Activated CD4-positive, alpha-beta T cell treated with anti-CD3 and anti-CD28 coated beads, Interleukin-2, Interleukin-4, amounts not matched to agents 100 ng/mL and 50 ng/mL, durations not matched to agents 16 hours and 8 hours (primary cell): ENCODE results near the gene EPB41L1.

Experiments used
- DNase-seq: peaks from one replicate; pipeline ENCODE4 v3.0.0-alpha.2; 2020; ENCODE audit warnings: low spot score

The EPB41L1 gene

GRCh38 chr20:36230019-36230418 is 75.5 kb downstream of the EPB41L1 start:
- no peak for DNase-seq

GRCh38 chr20:36231331-36231730 is 76.8 kb downstream of the EPB41L1 start:
- DNase-seq, result no peak

- no peak for DNase-seq
These were observed 80.3 kb downstream of the EPB41L1 start for GRCh38 chr20:36234771-36235320.

- DNase-seq, result peak; percentile 81
These were observed 81.6 kb downstream of the EPB41L1 start, which contains the start of gene AAR2 for GRCh38 chr20:36235892-36236785. Gene AAR2 (plus strand): TSS chr20:36236478. CDS start chr20:36239869, 3,391 bp downstream.

GRCh38 chr20:36236786-36237121 is 82.2 kb downstream of the EPB41L1 start:
- DNase-seq, result no peak

- no peak for DNase-seq
These were observed 82.9 kb downstream of the EPB41L1 start for GRCh38 chr20:36237477-36237876.

GRCh38 chr20:36238153-36238552 is 83.6 kb downstream of the EPB41L1 start:
- no peak for DNase-seq

GRCh38 chr20:36238760-36239159 is 84.2 kb downstream of the EPB41L1 start:
- no peak for DNase-seq

- DNase-seq, result no peak
These were observed 85.5 kb downstream of the EPB41L1 start for GRCh38 chr20:36240076-36240475.

GRCh38 chr20:36241678-36242077 is 87.1 kb downstream of the EPB41L1 start:
- DNase-seq, result no peak

- DNase-seq, result no peak
These were observed 89.2 kb downstream of the EPB41L1 start for GRCh38 chr20:36243726-36244125.

- no peak for DNase-seq
These were observed 91.9 kb downstream of the EPB41L1 start for GRCh38 chr20:36246401-36246800.

- no peak for DNase-seq
These were observed 94.3 kb downstream of the EPB41L1 start for GRCh38 chr20:36248836-36249235.

GRCh38 chr20:36249450-36249849 is 94.9 kb downstream of the EPB41L1 start:
- no peak for DNase-seq

- no peak for DNase-seq
These were observed 96.9 kb downstream of the EPB41L1 start for GRCh38 chr20:36251426-36251825.

- DNase-seq, result no peak
These were observed 98.0 kb downstream of the EPB41L1 start for GRCh38 chr20:36252511-36252910.

GRCh38 chr20:36253036-36253435 is 98.5 kb downstream of the EPB41L1 start:
- DNase-seq, result no peak

GRCh38 chr20:36254076-36254475 is 99.5 kb downstream of the EPB41L1 start:
- DNase-seq, result no peak

GRCh38 chr20:36255445-36255844 is 100.9 kb downstream of the EPB41L1 start:
- no peak for DNase-seq

- DNase-seq, result no peak
These were observed 104.9 kb downstream of the EPB41L1 start for GRCh38 chr20:36259177-36260061.

- DNase-seq, result no peak
These were observed 105.8 kb downstream of the EPB41L1 start for GRCh38 chr20:36260316-36260715.

GRCh38 chr20:36261389-36262105 is 107.0 kb downstream of the EPB41L1 start:
- no peak for DNase-seq
